ENCODE results near the gene C1orf210.

Gene C1orf210

DNA sequence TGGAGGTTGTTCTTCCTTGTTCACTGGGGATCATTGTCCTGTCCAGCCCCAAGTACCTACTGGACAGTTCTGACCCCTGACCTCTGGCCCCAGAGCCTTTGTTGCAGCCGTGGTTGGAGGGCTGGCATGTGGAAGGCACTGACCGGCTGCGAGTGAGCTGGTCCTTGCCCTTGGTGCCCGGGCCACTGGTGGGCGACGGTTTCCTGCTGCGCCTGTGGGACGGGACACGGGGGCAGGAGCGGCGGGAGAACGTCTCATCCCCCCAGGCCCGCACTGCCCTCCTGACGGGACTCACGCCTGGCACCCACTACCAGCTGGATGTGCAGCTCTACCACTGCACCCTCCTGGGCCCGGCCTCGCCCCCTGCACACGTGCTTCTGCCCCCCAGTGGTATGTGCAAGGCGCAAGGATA is 26.8 kb upstream of the C1orf210 start:
- no peak for DNase-seq

DNA sequence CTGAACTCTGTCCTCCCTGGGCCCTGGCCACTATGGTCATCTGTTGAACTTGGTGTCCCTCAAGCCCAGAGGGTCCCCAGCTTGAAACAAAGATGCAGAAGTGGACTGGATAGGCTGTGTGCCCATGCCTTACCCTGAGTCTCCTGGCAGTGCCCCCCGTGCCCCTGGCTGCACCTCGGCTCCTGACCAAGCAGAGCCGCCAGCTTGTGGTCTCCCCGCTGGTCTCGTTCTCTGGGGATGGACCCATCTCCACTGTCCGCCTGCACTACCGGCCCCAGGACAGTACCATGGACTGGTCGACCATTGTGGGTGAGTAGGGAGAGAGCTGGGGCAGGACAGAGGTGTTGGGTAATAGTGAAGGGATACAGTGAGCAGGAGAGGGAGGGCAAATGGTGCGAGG is 26.1 kb upstream of the C1orf210 start:
- no peak for DNase-seq

- DNase-seq = no peak
Observed at GRCh38 chr1:43309405-43310025, 24.1 kb upstream of the C1orf210 start.

DNA sequence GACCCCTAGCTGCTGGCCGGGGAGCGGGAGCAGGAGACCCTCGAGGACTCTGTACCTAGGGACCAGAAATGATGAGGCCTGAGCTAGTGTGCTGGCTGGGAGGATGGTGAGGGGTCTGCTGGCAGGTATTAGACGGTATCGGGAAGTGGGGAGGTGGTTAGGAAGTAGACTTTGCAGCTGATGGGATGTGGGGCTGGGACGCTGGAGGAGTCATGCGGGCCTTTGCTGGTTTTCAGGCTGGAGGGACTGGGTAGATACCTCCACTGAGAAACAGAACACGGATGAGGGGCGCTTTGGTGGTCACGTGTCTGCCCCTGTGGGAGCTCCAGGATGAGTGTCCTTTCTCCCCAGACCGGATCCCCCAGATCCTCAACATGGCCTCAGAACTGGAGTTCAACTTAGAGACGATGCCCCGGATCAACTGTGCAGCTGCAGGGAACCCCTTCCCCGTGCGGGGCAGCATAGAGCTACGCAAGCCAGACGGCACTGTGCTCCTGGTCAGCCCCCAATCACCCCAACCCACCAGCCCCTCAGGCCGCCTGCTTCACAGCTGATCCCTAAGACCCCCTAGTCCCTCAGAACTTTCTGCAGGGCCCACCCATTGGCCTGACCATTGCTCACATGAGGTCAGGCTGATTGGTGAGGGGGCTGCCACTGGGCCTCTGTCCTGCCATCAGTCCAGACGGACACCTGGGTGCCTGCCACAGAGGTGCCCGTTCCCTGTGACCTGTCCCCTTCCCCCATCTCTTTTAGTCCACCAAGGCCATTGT is 23.4 kb upstream of the C1orf210 start:
- DNase-seq = no peak

DNA sequence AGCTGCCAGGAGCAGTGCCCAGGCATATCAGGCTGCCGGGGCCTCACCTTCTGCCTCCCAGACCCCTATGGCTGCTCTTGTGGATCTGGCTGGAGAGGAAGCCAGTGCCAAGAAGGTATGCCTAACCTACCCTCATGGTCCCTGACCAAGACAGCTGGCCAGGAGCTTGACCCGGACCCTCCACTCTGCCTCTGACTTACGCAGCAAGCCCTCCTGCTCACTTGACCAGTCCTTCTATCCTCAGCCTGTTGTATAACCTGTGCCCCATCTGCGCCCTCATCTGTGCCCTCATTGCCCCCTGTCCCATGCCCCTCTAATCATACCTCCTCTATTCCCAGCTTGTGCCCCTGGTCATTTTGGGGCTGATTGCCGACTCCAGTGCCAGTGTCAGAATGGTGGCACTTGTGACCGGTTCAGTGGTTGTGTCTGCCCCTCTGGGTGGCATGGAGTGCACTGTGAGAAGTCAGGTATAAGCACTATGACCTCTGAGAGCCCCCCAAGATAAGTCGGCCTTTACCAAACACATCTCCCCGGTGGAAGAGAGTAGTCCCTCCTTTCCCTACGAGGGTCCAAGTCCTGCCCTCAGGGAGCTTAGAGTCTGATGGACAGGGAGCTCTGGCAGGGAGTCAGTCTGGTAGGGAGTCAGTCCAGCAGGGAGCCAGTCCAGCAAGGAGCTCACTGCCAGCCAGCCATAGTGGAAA is 22.2 kb upstream of the C1orf210 start:
- DNase-seq = no peak

DNA sequence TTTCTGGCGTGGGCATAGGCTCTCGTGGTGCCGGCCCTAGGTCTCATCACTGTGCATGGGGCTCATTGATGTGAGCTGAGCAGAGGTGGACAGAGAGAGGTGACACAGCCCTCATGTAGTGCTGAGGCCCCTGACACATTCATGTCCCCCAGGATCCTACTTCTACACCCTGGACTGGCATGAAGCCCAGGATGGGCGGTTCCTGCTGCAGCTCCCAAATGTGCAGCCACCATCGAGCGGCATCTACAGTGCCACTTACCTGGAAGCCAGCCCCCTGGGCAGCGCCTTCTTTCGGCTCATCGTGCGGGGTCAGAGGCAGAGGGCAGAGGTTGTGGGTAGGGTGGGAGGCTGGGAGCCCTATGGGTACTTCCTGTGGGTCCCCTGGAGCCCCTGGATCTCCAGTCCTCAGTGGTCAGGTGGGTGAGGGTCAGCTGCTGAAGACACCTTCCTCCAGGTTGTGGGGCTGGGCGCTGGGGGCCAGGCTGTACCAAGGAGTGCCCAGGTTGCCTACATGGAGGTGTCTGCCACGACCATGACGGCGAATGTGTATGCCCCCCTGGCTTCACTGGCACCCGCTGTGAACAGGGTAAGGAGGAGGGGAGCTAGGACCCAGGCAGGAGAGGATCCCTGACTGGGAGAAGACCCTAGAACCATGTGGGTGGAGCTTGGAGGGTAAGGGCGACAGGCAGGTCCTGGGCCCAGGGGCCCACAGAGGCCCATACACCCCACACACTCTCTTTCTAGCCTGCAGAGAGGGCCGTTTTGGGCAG is 21.5 kb upstream of the C1orf210 start:
- peak; percentile 82 for DNase-seq

DNA sequence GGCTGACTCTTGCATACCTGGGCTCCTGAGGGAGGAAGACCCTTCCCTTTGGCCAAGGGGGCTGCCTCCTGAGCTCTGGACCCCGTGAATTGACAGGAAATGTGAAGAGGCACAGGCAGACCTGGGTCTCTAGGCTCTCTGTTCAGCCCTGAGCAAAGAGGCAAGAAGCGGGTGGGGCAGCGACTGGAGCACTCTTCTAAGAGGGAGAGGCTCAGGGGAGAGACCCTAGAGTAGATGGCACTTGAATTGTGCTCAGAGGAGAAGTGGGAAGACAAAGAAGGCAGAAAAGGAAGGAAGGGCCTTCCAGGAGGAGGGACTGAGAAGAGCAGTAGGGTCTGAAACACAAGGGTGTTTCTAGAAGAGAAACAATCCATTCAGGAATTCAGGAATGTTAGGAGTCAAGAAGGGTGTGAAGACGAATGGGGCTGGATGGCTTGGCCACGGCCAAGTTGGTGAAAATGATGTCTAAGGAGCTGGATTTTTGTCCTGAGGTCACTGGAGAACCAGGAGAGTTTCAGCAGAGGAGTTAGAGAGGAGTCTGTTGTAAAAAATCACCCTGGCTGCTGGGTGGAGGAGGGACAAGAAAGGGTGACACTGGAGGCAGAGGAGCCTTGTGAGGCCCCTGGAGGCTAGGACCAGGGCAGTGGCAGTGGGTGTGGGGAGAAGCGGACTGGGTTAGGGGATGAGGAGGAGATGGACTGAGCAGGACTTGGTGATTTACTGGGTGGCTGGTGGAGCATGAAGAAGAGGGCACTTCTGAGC is 20.7 kb upstream of the C1orf210 start:
- DNase-seq = peak; percentile 85

GRCh38 chr1:43305461-43305860 is 20.1 kb upstream of the C1orf210 start:
- no peak for DNase-seq

GRCh38 chr1:43304771-43305300 is 19.5 kb upstream of the C1orf210 start:
- no peak for DNase-seq

GRCh38 chr1:43304314-43304681 is 18.9 kb upstream of the C1orf210 start:
- peak; percentile 10 for DNase-seq

- DNase-seq = no peak
Observed at GRCh38 chr1:43303471-43304313, 18.3 kb upstream of the C1orf210 start.

- DNase-seq = no peak
Observed at GRCh38 chr1:43302721-43303470, 17.5 kb upstream of the C1orf210 start.

GRCh38 chr1:43302201-43302600 is 16.8 kb upstream of the C1orf210 start:
- DNase-seq = no peak

GRCh38 chr1:43300378-43301094 is 15.2 kb upstream of the C1orf210 start, which contains the start of gene TIE1:
TIE1 (plus strand) TSS chr1:43300982; CDS start chr1:43301072, 90 bp downstream.
- DNase-seq = no peak

DNA sequence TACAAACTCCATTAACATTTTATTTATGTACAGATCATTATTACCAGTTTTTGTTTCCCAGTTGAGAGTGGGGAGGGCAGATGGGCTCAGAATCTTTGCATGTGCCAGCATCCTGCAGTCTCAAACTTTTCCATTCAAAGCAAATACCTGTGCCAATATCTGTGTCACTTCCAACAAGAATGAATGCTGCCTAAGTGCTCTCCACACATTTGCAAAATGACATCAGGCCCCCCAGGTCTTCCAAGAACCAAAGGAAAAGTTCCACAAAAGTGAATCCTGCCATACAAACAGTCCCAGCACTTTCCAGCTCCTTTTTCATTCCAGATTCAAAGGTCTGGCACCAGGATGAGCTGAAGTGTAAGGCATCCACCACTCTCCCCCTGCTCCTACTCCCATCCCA is 13.7 kb upstream of the C1orf210 start:
- DNase-seq = no peak

DNA sequence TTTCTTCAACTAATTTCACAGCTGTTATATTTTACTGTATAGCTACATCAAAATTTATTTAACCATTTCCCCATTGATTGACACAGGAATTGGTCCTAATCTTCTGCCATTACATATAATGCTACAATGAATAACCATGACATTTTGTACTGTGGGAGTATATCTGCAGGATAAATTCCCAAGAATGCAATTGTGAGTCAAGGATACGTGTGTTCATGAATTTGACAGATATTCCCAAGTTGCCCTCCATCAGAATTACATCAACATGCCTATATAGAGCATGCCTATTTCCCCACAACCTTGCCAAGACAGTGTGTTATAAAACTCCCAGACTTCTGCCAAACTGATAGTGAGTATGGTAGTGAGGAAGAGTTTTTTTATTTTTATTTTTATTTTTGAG is 12.7 kb upstream of the C1orf210 start:
- no peak for DNase-seq

DNA sequence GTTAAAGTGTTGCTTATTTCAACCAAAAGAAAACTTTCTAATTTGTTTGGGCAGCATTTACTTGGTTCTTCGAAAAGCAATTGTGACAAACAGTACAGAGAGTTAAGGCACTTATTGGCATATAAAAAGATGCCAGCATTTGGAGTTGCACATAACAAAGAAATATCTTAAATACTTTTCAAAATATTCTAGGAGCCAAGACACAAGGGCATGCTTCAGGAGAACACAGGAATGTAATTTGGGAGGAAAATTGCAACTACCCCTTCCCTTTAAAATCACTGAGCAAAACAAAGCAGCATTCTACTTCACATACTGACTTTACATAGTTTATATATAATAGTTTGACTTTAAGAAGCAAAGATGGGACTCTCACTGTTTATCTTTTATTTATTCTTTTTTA is 10.8 kb upstream of the C1orf210 start:
- no peak for DNase-seq

DNA sequence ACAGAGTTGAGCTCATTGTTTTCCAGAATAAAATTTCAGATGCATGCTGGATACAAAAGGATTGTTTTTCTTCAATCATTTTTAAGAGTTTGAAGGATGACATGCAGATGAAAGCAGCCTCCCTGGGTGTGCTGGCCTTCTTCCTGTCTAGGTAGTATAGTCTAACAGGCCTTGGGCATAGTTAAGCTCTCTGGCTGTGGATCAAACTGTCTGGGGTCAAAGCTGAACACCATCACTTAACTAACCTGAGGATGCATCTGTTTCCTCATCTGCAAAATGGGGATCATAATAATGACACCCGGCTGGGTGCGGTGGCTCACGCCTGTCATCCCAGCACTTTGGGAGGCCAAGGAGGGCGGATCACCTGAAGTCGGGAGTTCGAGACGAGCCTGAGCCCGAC is 9.4 kb upstream of the C1orf210 start:
- DNase-seq = no peak

DNA sequence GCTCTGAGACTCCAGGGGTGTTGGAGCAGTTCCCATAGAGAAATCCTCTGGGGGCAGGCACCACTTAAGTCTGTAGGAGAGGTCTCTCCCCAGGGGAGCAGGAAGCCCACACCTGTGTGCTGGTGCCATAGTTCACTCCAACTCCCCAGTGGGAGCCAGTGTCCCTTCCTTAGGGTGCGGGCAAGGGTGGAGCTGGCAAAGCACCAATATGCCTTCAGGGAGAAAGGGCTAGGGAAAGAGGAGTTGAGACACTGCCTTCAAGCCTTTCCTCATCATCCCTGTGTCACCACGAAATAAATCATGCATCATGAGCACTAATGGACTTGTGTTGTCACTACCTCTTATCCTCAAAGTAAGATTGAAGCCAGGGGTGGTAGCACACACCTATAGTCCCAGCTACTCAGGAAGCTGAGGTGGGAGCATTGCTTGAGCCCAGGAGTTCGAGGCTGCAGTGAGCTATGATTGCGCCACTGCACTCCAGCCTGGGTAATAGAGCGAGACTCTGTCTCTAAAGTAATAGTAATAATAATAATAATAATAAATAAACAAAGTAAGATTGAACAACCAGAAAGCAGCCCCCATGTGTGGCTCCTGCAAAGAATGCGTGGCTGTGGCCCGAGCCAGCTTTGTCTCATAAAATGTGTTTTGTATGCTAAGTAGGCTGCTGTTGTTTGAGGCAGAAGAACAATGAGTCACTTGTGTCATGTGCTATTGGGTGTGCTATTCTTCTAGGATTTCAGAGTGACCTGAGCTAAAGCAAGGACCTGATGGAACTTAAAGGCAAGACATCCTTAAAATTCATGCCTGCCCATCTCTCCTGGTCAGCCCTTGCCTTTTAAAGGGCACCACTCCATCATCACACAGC is 8.7 kb upstream of the C1orf210 start:
- no peak for DNase-seq

Data from DMS79 treated with DMSO at 0.1 percent for 48 hours (cell line).